GM10847 (cell line): ENCODE data around the gene PDGFB.
A peak's percentile ranks its signal among the peaks of the same experiment; 100 is the strongest.

ENCODE experiments used
- POLR2A ChIP-seq: IDR thresholded peaks from 2 replicates; pipeline ENCODE4 v1.6.1; 2011; ENCODE audit not compliant: insufficient read length; ENCODE audit errors: extremely low read depth

Gene PDGFB

DNA sequence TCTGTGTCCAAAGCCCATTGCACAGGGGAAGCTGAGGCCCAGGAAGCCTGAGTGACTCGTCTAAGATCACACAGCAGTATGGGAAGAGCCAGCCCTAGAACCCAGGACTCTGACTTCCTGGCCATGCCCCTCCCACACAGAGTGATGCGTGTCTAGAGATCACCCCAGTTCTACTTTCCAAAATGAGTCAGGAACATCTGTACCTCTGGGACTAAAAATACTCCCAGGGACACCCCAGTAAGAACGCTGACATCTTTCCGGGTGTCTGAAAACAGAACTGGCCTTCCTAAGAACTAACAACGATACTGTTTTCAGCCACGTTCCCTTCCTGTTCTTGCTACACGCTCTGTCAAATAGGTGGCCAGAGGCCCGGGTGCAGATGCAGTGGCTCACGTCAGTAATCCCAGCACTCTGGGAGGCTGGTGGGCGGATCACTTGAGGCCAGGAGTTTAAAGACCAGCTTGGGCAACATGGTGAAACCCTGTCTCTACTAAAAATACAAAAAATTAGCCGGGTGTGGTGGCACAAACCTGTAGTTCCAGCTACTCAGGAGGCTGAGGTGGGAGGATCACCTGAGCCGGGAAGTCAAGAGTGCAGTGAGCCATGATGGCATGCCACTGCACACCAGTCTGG lies 21.7 kb upstream of the PDGFB start:
- TF ChIP-seq POLR2A: peak; percentile 23

DNA sequence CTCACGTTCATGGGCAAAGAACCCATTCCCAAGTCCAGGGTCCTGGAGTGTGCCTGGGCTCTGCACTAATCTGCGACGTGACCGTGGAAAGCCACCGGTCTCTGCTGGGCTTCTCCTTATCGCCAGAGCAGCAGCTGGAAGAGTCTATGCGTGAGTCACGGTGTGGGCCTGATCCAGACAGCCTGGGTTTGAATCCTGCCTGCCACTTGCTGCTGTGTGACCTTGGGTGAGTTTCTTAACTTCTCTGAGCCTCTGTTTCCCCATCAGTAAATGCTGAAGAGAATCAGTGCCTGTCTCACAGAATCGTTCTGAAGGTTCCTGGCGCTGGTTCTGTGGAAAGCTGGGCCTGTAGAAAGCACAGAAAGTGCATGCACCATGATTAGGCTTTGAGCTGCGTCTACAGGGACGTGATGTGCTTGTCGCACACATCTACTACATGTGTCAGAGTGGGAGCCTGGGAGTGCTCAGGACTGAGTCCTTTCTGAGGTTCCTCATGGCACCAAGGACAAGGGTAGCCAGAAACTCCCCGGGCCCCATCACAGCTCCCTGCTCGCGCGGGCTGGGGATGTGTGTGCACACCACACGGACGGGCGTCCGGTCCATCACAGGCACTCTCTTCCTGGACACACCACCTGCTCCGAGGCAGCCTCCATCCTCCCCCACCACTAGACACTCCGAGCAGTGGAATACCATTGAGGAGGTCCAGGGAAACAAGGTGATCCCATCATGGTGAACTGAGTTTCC lies 20.5 kb upstream of the PDGFB start:
- TF ChIP-seq POLR2A: no peak

DNA sequence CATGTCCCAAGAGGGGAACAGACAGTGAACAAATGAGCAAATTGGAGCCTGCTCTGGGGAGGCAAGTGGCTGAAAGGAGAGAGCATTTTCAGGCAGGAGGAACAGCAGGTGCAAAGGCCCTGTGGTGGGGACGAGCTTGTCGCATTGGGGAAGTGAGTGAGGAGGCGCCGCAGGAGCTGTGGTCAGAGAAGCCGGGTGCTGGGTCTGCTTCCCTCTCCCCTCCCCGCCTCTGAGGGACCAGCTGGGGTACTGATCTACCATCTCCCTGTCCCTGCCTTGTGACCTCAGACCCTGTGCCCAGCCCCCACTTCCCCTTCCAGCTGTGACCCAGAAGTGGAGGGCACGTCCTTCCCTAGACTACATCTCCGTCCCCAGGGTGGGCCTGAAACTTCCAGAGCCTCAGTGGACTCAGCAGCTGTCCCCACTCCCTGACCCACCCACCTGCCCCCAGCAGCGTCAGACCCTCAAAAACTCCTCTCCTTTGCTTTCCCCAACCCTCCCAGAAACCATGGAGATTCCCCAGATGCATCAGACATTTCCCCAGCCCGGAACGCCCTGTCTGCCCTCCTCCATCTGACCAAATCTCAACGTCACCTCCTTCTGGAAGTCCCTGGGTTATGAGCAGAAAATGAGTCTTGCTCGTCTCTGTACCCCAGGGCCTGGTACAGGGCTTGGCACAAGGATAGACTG lies 19.7 kb upstream of the PDGFB start:
- no peak for TF ChIP-seq POLR2A

DNA sequence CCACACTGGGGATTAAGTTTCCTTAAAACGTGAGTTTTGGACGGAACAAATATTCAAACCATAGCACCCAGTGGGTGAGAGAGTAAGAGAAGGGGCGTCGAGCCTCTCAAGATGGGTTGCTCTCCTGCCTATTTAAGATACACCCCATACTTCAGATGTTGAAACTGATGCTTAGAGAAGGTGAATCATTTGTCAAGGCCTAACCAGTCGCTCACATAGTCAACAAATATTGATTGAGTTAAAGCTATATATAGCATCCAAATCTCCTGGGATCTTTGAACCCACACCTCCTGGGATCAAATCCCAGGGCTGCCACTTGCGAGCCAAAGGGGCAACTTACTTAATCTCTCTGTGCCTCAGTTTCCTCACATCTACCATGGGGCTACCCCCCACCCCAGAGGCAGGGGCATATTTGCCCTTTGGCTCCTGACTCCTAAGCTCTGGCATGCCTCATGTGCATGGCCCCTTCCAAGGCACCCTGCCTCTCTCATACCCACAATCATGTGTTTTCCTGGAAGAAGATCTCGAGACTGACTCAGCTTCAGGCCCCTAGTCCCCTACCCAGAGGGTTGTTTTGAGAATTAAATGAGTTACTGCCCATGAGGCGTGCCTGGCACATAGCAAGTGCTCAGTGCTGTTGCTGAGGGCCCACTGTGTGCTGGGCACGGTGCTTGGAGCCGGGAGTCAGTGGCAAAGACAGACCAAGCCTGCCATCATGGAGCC lies 19.0 kb upstream of the PDGFB start:
- no peak for TF ChIP-seq POLR2A

DNA sequence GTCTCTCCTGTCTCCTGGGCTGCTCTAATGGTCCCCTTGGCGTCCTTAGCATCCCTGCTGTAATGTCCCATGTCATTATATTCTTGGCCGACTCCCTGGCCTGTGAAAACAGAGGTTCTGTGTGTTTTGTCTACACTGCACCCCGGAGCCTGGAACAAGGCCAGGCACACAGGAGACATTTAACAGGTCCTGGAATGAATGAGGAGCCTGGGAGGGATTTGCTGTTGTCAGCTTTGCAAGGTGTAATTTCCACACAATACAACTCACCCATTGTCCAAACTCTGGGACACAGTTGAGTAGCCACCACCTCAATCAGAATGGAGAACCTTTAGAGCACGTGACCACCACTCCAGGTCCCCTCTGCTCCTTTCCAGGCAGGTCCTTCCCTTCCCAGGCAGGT lies 14.9 kb upstream of the PDGFB start:
- no peak for TF ChIP-seq POLR2A

DNA sequence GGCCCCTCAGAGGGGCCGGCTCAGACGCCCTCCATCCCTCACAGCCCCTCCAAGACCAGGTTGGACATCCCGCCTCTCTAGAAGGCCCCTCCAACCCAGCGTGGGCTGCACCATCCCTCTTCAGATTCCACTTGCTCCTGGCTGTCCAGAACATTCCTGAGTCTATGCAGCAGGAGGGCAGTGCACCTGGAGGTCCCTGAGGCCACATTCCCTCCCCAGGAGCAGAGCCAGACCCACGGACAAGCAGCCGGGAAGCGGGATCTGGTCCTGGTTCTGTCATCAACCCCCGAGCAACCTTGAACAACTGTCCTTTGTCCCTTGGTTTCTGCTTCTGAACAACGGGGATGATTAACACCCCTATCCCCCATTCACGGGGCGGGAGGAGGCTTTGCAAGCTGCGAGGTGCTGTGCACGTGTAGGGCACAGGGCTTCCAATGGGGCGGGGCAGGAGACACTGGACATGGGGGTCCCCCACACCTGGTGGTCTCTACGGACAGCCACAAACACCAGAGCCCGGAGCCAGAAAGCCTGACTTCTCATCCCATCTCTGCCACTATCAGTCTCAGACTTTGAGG lies 13.2 kb upstream of the PDGFB start:
- no peak for TF ChIP-seq POLR2A

DNA sequence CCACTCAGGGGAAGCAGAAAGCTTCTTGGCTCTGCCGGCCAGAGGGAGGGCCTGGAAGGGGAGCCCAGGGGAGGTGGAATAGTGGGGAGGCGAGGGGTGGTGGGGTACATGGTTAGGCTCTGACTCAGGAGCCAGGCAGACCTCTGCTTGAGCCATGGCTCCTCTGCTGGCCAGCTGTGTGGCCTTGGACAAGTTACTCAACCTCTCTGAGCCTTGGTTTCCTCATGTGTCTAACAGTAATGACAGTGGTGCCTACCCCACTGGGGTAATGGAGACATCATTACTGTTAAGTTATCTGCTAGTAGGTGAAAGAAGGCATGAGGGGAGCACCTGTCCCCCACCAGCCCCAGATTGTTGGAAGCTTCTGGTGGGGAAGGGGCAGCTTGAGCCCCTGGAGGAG lies 12.2 kb upstream of the PDGFB start:
- no peak for TF ChIP-seq POLR2A

DNA sequence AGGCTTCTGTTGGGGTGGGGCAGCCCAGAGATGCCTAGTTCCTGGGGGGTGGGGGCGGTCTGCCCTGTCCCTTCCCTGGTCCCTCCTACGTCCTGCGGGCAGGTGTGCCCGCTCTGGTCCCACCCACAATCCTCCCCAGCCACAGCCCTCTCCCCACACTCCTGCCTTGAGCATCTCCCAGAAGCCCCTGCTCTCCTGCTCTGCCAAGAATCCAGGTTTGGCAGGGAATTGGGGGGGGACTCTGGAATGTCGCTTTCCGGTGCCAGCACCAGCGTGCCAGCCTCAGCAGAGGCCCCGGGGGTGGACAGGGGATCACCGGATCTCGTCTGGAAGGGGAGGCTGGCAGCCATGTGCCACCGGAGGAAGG lies 11.4 kb upstream of the PDGFB start:
- no peak for TF ChIP-seq POLR2A

DNA sequence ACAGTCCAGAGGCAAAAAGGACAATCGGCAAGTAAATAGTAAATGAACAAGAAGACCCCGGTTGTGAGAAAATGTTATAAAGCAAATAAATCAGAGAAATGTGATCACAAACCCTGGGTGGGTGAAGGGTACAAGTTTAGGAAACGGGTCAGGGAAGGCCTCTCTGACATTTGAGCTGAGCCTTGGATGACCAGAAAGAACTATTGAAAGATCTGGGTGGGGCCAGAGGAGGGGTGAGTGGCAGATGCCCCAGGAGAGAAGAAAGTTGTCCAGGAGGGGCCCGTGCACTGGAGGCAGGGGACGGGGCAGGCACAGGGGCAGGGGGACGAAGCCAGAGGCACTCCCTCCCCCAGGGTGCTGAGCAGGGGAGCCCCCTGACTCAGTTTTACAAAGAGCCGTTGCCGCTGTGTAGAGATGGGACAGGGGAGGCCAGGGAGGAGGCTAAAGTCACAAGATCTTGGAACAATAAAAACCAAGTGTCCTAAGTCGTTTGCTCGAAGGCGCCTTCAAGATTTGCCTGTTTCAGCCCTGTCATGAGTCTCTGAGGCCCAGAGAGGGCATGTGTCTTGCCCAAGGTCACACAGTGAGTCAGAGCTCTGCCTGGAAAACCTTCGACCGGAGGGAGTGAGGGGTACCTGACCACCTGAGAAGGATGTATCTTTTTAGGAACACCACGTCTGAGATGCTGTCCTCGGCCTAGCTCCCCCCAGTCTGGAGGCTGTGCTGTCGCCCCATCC lies 10.8 kb upstream of the PDGFB start:
- no peak for TF ChIP-seq POLR2A

DNA sequence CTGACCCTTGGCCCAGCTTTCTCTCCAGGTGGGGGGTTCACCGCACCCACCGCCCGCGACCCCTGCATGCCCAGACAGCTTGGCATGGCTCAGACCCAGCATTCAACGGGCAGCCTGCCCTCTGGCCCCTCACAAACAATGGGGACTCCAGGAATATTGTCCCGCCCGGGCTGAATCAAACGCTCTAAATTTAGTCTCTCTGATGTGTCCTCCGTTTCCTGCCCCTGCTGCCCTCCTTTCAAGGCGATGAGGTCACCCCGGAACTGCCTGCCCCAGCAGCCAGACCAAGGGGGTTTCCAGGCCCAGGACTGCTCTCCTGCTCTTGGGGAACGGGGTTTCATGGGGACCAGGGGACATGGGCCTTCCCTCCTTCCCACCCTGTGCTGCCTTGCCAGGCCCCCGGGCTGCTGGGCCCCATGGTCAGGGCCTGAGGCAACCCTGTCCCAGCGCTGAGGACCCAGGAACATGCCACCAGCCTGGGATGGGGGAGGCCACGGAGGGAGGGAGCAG lies 10.1 kb upstream of the PDGFB start:
- no peak for TF ChIP-seq POLR2A

DNA sequence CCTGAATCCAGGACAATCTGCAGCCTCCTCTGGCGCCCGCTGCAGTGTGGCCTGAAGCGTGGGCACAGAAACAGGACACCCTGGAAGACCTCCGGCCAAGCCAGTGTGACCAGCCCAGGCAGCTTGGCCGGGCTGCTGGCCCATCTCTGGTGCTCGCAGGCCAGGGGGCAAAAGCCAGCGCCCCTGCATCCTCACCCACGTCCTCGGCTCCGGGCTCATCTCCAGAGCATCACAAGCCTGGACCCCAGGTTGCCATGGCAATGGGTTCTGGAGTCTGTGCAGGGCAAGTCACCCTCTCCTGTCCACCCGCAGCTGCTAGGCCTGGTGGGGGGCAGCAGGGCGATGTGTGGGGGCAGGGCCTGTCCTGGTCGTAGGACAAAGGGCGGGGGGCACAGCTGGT lies 9.3 kb upstream of the PDGFB start:
- no peak for TF ChIP-seq POLR2A

DNA sequence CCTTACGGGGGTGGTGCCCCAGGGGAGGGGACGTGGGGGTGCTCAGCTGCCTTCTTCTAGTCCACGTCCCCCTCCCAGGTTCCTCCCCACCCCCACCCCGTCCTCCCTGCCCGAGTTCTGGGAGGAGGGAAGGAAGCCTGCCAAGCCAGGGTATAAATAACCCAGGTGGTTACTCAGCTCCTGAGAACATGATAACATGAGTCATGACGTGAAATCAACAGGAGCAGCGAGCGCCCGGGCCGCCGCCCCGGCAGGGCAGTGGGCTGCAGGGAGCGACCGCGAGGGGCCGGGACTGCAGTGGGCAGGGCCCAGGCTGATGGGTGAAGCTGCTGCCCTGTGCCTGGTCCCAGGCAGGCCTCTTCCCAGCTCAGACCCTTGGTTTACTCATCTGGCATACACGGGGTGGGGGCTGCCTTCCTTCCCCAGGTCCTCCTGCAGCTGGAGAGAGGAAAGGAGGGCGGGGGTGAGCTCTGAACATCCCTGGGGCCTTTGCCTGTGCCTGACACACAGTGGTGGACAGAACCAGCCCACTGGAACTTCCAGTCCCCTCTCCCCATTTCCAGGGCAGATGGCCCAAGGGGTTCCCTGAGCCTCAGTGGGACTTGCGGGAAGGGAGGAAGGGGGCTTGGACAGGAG lies 8.8 kb upstream of the PDGFB start:
- TF ChIP-seq POLR2A: no peak

DNA sequence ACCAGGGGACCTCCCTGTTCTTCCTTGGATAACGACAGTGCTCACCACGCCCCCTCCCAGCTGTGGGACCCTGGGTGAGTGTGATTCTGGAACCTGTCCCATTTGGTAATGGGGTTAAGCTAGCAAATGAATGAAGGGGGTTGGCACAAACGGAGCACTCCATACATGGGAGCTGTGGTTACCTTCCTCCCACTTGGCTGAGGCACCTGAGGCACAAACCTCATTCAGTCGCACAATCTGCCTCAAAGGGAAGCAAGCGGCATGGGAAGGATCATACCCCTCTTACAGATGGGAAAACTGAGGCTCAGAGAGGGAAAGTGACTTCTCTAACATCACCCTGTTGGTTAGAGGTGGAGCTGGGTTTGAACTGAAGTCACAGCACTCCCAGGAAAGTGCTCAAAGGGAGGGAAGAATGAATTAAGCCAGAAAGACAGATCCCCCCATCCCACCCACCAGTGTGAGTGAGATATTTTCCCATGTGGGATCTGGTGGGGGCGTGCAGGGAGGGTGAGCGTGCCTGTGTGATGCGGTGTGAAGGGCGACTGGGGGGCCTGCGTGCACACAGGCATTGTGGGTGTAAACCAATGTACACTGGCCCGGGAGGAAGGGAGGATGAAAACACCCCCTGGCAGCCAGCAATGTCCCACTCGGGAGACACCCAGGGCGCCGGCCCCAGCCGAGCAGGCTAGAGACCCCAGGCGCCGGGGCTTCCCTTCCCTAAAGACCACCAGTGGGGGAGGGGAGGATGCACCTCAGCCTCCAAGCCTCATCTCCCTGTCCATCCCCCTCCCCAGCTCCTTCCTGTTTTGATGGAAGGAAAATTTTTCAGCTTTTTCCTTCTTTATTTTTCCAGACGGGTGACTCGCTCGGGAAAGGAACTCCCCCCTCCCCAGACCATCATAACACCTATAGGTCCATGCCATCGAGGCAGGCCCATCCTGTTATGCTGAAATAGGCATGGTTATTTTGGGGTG lies 8.0 kb upstream of the PDGFB start:
- no peak for TF ChIP-seq POLR2A
